Measurements from ENCODE around the gene INO80E. TPM values are rescaled to one million over a fixed set of nuclear protein-coding genes. Genes with fewer than 3 reads are reported as not detected.

Gene INO80E
- total RNA-seq, 1 experiment from 2014 or later, result 94.1 TPM

GRCh38 chr16:30007378-30007895 lies 11.4 kb downstream of the INO80E start:
- Histone ChIP-seq H2BK5ac (ENCODE audit: insufficient read length, low read length) (no peak overlapping the region), H2BK120ac (ENCODE audit: low read depth, low read length, poor library complexity, severe bottlenecking) (no peak overlapping the region), H3K9me3 (ENCODE audit: control insufficient read depth, low read depth, low read length) (no peaks in the 10 kb centered on the region), H3K79me2 (ENCODE audit: insufficient read depth, low read length) (no peaks in the 10 kb centered on the region), H3K27me3 (ENCODE audit: insufficient read depth, low read length) (no peaks in the 10 kb centered on the region), H4K91ac (ENCODE audit: insufficient read length, low read depth, low read length) (no peak overlapping the region), H3K27ac (ENCODE audit: insufficient read length, low read depth, low read length) (no peak overlapping the region), H3K14ac (ENCODE audit: insufficient read depth, low read length) (no peak overlapping the region), H2BK12ac (ENCODE audit: insufficient read length, low read depth, low read length) (no peak overlapping the region), H3K23me2 (ENCODE audit: insufficient read length, low read depth, low read length, poor library complexity, severe bottlenecking) (peaks cover 16% of the 10 kb centered on the region), H3K56ac (ENCODE audit: insufficient read length, low read depth, low read length) (no peak overlapping the region), H3K23ac (ENCODE audit: insufficient read length, low read depth, low read length) (no peak overlapping the region), H4K8ac (replicated peaks; ENCODE audit: insufficient read length, low read depth, low read length) (no peak overlapping the region), H3K18ac (ENCODE audit: insufficient read length, low read depth, low read length) (no peak overlapping the region), H2AK5ac (ENCODE audit: insufficient read length, low read length) (no peak overlapping the region), H4K5ac (ENCODE audit: insufficient read length, low read depth, low read length) (no peak overlapping the region), H3K9ac (ENCODE audit: extremely low read depth, insufficient read length, low read length) (no peak overlapping the region), H4K20me1 (ENCODE audit: control insufficient read depth, insufficient read depth, insufficient read length) (no peaks in the 10 kb centered on the region), H3T11ph (ENCODE audit: low read length) (no peak overlapping the region), H3K4ac (ENCODE audit: low read depth, low read length) (no peak overlapping the region), H2BK15ac (ENCODE audit: low read depth, low read length) (no peak overlapping the region), H2AFZ (ENCODE audit: low read length) (no peak overlapping the region), H3K79me1 (ENCODE audit: insufficient read depth, low read depth, low read length, poor library complexity, severe bottlenecking) (no peaks in the 10 kb centered on the region), H3K4me2 (ENCODE audit: insufficient read depth, insufficient read length, low read length) (no peak overlapping the region), H2BK20ac (ENCODE audit: low read depth, low read length, poor library complexity, severe bottlenecking) (no peak overlapping the region), H3K4me1 (ENCODE audit: insufficient read depth, low read length) (no peaks in the 10 kb centered on the region; the same call in 1 of the 2 replicates)
- H3K4me3 Mint-ChIP-seq, result no peak overlapping the region; a peak in 2 of 5 replicates
- peaks cover 9 to 22% of the 10 kb centered on the region in 2 experiments for H3K4me1 Mint-ChIP-seq
- WGBS (ENCODE audit: extremely low coverage, insufficient read length, low lambda C conversion rate), result no CpG with 5 or more reads among the region's 11 CpGs
- DNase-seq, result no peak
- H3K27ac Mint-ChIP-seq, result peak overlapping the region; percentile 37 to 64 (median 62); a peak in 3 of 7 replicates
- peaks cover 33% of the 10 kb centered on the region for H3K27me3 Mint-ChIP-seq (ENCODE audit: low read depth)
- no peak for TF ChIP-seq CTCF (conservative IDR thresholded peaks at IDR 0.05)
- peaks cover 8 to 22% (median 16%) of the 10 kb centered on the region in 3 experiments for H3K36me3 Mint-ChIP-seq (ENCODE audit: insufficient read depth in 1 of 3, low read depth in 3 of 3)
- H3K9me3 Mint-ChIP-seq, result no peaks in the 10 kb centered on the region
